ENCODE results near the gene COL1A1. TPM values are rescaled to one million over a fixed set of nuclear protein-coding genes. Genes with fewer than 3 reads are reported as not detected.

Gene COL1A1
- total and polyA plus RNA-seq, 2 of the 13 experiments (the other 11 are each of a cell fraction or from before 2014, with no cell fraction given): 0.05 TPM; not detected in 1

- TF ChIP-seq ZNF687 (CRISPR knock-in tag; IDR thresholded peaks at IDR 0.05) (peak; percentile 93), DZIP1 (CRISPR knock-in tag; IDR thresholded peaks at IDR 0.05) (no peak), THAP9 (CRISPR knock-in tag; IDR thresholded peaks at IDR 0.05; ENCODE audit: borderline replicate concordance) (no peak), ARNT (IDR thresholded peaks at IDR 0.05) (no peak), TFE3 (CRISPR knock-in tag; IDR thresholded peaks at IDR 0.05) (no peak), ZBTB21 (CRISPR knock-in tag; IDR thresholded peaks at IDR 0.05) (no peak), CBX5 (CRISPR knock-in tag; IDR thresholded peaks at IDR 0.05; ENCODE audit: borderline replicate concordance) (no peak), ARHGAP35 (CRISPR knock-in tag; IDR thresholded peaks at IDR 0.05; ENCODE audit: borderline replicate concordance) (no peak; the same call in 1 of the 2 replicates), HOXD1 (CRISPR knock-in tag; IDR thresholded peaks at IDR 0.05) (no peak; the same call in 1 of the 2 replicates), ZNF816 (CRISPR knock-in tag; IDR thresholded peaks at IDR 0.05; ENCODE audit: borderline replicate concordance) (no peak), HNF4G (IDR thresholded peaks at IDR 0.05; ENCODE audit: borderline replicate concordance, low read depth, low read length) (peak; percentile 6; the same call in 1 of the 2 replicates), HNF4G (CRISPR knock-in tag; IDR thresholded peaks at IDR 0.05; ENCODE audit: borderline replicate concordance, low read depth) (no peak), ZNF256 (CRISPR knock-in tag; conservative IDR thresholded peaks at IDR 0.05) (no peak), SUZ12 (IDR thresholded peaks at IDR 0.05; ENCODE audit: low read depth, low read length) (no peak), ZNF121 (CRISPR knock-in tag; IDR thresholded peaks at IDR 0.05) (no peak)
These were observed 51.7 kb downstream of the COL1A1 start (continued) for GRCh38 chr17:50149417-50150353.
